WI38 (cell line): Measurements from ENCODE around the gene CDK14.
A peak's percentile ranks its signal among the peaks of the same experiment; 100 is the strongest.

Source experiments
- H3K4me3 ChIP-seq: 2 replicates; pipeline ENCODE4 v1.5.1; 2011; ENCODE audit warnings: low read depth, mild to moderate bottlenecking, control low read depth, low read length
- CTCF ChIP-seq: IDR thresholded peaks from 2 replicates; pipeline ENCODE4 v1.5.1; 2012; ENCODE audit warnings: low read depth, mild to moderate bottlenecking, control low read depth, low read length

Gene CDK14

DNA sequence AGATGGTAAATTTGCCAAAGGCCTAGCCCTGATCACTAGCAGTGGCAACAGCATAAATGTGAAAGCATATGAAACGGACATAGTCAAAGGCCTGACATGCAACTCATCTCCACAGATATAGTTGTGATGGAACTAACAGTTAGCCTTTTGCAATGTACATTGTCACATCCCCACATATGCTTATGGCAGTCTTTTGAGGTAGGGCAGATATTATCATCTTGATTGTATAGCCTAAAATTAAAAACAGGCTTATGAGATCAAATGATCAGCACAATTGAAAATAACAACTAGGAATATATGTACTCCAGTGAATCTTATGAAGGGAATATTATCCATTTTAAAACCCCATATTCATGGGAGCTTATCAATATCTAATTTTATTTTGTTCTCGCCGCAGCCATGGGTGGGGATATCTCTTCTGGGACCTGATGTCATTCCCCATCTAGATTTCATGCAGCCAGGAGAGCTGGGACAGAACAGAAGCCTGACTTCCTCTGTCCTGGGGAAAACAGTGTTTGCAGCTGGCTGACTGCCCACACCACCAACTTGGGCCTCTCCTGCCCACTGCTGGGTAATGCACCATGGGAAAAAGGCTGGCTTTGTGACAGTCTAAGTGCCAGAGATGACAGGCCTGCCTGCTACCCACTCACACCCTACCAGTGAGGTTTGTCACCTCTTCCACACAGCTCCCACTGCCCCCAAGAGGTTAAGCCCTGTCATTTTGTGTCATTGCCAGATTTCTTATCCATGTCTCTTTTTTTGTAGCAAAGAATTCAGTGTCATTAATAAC is 487.9 kb downstream of the CDK14 start:
- no peak overlapping the region for H3K4me3 ChIP-seq
- no peak for TF ChIP-seq CTCF

- H3K4me3 ChIP-seq = no peak overlapping the region
- TF ChIP-seq CTCF = no peak
These were observed 489.1 kb downstream of the CDK14 start for GRCh38 chr7:91085175-91085574.

DNA sequence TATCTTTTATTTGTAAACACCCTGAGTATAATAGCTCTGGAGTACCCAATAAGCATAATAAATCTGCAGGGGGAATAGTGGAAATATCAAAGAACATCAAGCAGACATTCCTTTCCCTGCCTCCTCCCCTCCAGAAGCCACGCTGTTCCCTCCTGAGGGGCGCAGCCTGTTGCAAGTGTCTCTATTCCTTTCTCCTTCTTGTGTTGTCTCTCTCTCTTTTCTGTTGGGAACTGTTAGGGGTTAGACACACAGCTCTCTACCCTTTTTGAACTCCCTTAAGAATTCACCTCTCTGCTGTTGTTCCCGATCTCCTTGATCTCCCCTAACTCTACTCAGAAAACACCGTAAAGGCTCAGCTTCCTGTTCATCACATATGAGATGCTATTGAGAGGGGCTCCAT is 490.1 kb downstream of the CDK14 start:
- no peak overlapping the region for H3K4me3 ChIP-seq
- no peak for TF ChIP-seq CTCF

- no peak overlapping the region for H3K4me3 ChIP-seq
- TF ChIP-seq CTCF = no peak
These were observed 492.0 kb downstream of the CDK14 start for GRCh38 chr7:91088156-91088555.

DNA sequence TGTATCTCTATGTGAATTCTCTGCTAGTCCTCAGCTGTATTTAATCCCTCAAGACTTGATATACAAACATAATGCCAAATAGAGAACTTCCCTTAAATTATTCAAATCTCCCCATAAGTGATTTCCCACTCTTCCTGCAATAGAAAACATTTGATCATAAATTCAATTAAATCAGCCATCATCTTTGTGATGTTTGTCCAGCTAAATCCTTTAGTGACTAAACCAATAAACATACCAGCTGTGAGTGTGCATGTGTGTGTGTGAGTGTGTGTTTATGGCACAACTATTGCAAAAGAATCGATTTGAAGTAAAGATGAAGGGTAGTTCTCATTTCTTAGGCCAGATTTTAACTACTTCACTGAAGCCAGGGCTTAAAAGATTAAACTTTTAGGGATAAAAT is 492.6 kb downstream of the CDK14 start:
- no peak overlapping the region for H3K4me3 ChIP-seq
- TF ChIP-seq CTCF = no peak

DNA sequence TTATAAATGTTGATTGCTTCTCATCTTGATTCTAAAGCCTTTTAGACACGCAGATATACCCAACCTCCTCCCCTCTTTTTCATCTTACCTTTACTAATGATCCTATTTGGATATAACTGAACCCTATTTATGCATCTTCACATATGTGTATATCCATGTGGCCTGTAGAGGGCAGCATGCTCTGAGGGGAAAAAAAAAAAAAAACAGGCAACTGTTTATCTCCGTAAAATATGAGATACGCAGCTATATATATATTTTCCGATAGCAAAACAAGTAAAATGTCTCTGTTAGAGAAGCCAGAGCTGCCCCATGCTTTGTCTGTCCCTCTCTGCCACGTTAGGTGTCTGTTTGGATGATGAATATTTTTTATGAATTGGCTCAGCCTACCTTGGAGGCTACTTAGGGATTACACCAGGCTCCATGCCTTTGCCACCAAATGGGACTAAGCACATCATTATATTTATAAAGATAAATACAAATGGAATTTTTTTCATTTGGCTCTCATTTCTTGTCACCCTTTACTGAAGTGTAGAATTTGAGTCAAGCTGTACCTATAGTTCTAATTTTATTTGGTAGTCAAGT is 493.4 kb downstream of the CDK14 start:
- TF ChIP-seq CTCF = peak; percentile 66
- peak overlapping the region; percentile 25; the same call in 1 of the 2 replicates for H3K4me3 ChIP-seq

GRCh38 chr7:91090684-91091083 is 494.6 kb downstream of the CDK14 start:
- TF ChIP-seq CTCF = no peak
- no peak overlapping the region for H3K4me3 ChIP-seq
